ENCODE results near the gene EPHA8.

EPHA8 gene

DNA sequence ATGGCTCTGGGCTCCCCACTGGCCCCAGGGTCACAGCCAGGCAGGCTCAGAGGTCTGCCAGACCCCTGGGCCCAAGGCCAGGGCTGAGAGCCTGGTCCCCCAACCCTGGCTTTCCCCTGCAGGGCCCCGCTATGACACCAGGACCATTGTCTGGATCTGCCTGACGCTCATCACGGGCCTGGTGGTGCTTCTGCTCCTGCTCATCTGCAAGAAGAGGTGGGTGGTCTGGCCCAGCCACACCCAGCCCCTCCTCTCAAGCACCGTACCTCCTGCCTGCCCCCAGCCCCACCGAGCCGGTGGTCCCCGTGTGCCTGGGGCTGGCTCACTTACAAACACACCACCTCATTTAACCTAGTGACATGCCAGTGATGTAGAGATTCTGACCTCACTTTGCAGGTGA lies 31.8 kb downstream of the EPHA8 start:
- no peak for DNase-seq

- no peak for DNase-seq
Observed at GRCh38 chr1:22597301-22597965, 34.1 kb downstream of the EPHA8 start.

GRCh38 chr1:22597996-22598395 lies 34.7 kb downstream of the EPHA8 start:
- DNase-seq, result no peak

DNA sequence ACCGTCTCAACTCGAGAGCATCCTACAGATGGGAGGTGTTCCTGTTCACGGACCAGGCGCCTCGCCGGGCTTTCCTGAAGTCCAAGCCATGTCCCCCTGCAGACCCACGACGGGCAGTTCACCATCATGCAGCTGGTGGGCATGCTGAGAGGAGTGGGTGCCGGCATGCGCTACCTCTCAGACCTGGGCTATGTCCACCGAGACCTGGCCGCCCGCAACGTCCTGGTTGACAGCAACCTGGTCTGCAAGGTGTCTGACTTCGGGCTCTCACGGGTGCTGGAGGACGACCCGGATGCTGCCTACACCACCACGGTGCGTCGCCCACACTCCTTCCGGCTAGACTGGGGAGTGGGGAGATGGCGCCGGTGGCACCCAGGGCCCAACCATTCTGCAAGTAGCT lies 35.4 kb downstream of the EPHA8 start:
- no peak for DNase-seq

- DNase-seq, result peak; percentile 81
Observed at GRCh38 chr1:22600071-22600816, 37.0 kb downstream of the EPHA8 start.

- DNase-seq, result no peak
Observed at GRCh38 chr1:22600817-22601605, 37.7 kb downstream of the EPHA8 start.

- no peak for DNase-seq
Observed at GRCh38 chr1:22601610-22602009, 38.3 kb downstream of the EPHA8 start.

GRCh38 chr1:22602060-22602740 lies 38.9 kb downstream of the EPHA8 start:
- DNase-seq, result no peak

- DNase-seq, result no peak
Observed at GRCh38 chr1:22606161-22606560, 42.9 kb downstream of the EPHA8 start.

GRCh38 chr1:22607154-22607553 lies 43.9 kb downstream of the EPHA8 start:
- no peak for DNase-seq

DNA sequence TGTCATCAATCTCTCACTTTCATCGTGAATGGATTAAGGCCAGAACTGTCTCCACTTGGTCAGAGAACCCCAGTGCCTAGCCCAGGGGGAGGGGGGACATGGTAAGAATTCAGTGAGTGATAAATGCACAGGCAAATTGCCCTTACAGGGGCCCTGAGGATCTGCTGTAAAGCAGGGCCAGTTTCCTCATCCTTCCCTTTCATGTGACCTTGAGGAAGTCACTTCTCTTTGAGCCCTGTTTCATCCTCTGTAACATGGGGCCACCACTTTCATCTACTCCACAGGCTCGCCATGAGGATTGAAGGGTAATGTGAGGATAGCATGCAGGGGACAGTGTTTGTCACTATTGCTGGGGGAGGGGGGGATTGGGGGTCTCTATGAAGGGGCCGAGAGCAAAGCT lies 45.1 kb downstream of the EPHA8 start:
- DNase-seq, result no peak

DNA sequence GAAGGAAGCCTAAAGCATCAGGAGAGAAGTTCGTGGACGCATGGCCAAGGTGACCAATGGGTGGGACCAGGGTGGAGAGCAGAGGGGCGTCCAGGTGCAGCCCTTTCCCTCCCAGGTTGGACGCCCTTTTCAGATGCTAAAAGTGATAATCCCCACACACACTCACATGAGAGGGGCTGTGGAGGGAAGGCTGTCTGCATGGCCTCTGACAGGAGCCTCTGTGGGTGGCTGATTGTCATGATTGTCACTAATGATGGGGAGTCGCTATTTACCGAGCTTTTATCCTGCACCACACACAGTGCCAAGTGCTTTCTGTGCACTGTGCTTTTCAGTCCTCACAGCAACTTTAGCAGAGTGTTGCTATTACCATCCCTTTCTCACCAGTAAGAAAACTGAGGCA lies 46.0 kb downstream of the EPHA8 start:
- DNase-seq, result no peak

DNA sequence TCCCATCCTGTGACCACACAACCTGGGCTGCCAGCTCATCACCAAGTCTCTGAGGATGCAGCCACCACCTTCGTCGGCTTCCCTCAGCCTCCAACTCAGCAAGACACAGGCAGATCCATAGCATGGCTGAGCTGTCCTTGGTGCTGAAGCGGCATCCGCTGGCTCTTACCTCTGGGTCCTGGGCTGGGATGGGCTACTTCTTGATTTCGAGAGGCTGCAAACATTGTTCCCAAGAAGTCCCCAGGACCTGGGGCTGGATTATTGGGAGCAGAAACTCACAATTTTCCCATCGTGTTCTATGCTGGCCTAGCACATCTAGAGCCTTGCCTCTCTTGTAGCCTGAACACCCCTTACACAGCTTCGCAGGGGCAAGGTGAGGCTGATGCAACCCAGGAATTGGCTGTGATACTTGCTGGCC lies 48.2 kb downstream of the EPHA8 start:
- no peak for DNase-seq

DNA sequence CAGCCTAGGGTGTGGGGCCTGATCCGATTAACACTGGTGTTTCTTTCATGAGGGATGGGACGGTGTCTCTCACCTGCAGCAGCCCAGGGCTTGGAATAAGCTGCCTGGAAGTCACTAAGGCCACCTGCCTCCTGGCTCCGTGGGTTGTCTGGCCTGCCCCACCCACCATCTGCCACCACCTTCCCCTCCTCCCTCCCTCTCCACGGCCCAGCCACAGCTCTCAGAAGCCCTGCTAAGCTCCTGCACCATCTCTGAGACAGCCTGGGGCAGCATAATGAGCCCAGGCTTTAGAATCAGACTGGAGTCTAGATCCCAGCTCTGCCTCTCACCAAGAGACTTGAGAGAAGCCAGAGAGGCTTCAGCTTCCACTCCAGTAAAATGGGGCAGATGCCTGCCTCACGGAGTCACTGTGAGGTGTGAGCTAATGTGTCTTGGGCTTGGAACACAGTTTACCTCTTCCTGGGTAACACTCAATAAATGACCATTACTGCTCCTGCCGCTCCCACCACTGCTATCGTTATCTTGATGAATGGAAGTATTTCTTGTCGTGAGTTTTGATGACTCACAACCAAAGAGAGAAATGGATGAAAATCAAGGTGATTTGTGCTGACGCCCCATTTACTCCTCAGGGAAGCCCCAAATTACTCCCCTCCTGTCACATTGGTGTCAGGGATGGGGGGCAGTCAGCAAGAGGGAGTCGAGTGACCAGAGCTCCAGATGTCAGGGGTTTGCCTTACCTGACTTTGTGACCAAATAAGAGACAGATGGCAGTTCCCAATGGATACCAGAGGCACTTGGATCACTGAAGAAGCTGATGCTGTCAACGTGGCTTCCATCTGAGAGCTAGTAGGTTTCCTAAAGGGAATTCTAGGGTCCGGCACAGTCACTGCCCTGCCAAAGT lies 49.6 kb downstream of the EPHA8 start:
- DNase-seq, result no peak

GRCh38 chr1:22613572-22613918 lies 50.3 kb downstream of the EPHA8 start:
- DNase-seq, result no peak

GRCh38 chr1:22613951-22614350 lies 50.7 kb downstream of the EPHA8 start:
- DNase-seq, result no peak

DNA sequence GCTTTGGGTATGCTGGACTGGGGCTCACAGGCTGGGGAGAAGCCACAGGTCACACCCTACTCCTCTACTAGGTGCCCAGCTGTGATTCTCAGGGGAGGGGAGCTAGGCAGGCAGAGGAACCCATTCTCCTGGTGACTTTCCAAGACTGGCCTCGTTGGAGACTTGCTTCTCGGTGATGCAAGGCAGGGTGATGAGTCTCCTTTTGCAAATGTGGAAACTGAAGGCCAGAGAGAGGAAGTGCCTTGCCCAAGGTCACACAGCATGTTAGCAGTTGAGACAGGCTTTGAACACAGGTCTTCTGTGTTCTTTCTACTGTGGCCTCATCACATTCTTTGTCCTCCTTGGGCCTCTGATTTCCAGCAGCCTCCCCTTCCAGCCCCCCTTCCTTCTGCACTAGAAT lies 52.6 kb downstream of the EPHA8 start:
- DNase-seq, result no peak

DNA sequence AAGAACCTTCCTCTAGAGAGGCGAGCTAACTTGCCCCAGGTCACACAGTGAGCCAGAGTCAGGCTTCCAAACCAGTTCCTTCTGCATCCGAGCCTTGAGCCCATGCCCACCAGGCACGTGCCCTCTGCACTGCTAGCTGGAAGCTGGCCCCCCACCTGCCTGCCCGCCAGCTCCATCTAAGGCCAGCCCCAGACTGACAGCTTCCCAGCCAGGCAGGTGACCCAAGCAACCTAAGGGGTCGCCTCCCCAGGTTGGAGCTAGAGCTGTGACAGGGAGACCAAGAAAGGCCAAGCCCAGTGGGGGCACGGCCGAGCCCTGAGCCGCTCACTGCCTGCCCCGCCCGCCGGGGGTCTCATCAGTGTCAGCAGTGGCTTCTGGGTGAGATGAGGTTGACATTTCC lies 53.3 kb downstream of the EPHA8 start:
- DNase-seq, result no peak

DNA sequence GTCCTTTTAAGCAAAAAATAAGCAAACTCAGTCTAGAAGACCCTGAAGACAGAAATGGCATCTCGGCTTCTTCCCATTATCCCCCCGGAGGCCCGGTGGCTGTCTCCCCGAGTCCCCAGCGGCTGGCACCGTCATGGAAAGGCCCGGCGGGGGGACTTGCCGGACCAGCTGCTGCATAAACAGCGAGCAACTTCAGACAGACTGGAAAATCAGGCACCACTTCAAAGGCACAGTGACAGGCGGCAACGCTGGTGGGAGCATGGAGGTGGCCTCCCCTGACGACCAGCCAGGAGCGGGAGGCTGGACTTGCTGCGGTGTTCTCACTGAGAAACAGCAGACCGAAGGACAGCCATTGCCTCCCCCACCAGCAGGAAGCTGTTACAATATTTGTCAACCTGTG lies 54.8 kb downstream of the EPHA8 start:
- no peak for DNase-seq

DNA sequence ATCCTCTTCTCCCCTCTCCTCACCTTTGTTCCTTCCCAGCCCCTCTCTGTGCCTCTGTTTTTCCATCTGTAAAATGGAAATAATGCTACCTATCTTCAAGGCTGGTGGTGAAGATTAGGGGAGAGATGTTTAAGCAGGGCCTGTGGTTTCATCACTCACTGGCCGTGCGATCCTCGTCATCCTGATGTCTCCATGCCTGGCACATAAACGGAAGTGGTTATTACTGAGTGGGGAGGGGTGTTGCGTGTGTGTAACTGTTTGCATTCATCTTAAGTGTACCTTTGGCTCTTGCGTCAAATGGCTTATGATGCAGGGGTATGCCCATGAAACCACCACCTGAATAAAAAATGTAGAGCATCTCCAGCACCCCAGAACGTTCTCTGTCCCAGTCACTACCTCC lies 56.0 kb downstream of the EPHA8 start:
- DNase-seq, result no peak

- DNase-seq, result no peak
Observed at GRCh38 chr1:22619798-22620197, 56.5 kb downstream of the EPHA8 start.

DNA sequence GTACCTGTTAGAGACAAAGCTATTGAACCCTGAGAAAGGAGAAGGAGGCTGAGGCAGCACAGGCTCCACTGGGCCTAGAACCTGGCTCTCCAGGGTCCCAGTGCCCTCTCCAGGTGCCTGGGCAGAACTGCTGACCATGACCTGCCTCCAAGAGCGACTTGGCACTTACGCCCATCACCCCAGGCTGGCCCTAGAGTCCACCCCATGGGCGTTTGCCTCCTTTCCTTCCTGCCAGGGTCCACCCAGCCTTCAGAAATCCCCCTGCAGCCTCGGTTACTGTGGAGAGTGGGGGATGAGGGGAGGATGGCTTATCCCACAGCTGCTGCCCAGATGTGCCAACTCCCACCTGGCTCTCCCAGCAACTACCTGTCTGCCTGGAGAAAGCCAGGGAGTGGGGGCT lies 58.5 kb downstream of the EPHA8 start:
- DNase-seq, result no peak
